HG03103 (cell line): ENCODE results near the gene CRYGN.

Experiments used
- ATAC-seq: cut with Tn5 transposase; IDR thresholded peaks from one replicate; pipeline ENCODE4 v1.9.1; 2021; ENCODE audit warnings: low read depth; ENCODE audit not compliant: unreplicated experiment

Gene CRYGN

GRCh38 chr7:151460474-151460855 lies 20.5 kb upstream of the CRYGN start:
- no peak for ATAC-seq

DNA sequence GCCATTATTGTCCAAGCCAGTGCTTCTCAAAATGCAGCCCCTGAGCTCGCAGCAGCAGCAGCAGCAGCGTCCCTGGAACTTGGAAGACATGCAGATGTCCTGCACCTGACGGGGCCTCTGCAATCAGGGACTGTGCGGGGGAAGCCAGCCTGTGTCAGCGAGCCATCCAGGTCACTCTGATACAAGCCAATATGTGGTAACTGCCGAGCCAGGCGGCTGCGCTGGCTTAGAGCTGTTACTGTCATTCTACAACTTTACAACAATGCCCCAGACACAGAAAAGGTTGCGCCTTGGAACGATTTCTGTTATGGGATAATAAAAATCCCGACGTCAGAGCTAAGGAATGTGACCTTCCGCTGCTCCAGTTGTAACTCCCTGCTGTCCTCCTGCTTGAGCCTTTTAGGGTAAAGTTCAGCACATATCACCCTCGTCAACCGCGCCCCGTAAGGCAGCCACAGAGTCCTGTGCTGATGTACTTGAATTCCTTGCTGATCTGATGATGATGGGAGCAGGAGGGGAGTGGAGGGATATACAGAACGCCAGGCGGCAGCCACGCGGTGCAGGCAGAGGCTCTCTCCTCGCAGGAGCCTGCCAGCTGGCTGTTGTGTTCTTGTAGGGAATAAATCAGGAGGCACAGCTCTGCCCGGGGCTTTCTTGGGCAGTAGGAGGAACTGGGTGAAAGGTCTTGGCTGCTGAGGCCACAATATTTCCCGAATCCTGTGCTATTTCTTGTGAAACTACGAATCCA lies 20.0 kb upstream of the CRYGN start:
- no peak for ATAC-seq

DNA sequence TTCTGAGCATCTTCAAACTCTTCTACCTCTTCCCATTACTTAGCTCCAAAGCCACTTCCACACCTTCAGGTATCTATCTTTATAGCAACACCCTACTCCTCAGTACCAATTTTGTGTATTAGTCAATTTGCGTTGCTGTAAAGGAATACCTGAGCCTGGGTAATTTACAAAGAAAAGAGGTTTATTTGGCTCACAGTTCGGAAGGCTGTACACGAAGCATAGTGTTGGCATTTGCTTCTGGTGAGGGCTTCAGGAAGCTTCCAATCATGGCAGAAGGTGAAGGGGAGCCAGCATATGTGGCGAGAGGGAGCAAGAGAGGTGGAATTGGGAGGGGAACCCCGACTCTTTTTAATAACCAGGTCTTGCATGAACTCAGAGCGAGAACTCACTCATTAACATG lies 17.6 kb upstream of the CRYGN start:
- no peak for ATAC-seq

DNA sequence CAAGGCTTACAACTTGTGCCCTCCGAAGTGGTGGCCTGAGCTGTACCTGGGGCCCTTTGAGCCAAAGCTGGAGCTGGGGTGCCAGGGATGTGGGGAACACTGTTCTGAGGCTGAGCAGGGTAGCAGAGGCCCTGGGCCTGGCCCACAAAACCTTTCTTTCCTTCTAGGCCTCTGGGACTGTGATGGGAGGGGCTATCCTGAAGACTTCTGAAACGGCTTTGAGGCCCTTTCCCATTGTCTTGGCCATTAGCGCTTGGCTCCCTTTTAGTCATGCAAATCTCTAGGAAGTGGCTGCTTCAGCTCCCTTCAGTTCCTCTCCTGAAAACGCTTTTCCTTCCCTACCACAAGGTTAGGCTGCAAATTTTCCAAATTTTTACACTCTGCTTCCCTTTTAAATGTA lies 16.8 kb upstream of the CRYGN start:
- ATAC-seq, result no peak

DNA sequence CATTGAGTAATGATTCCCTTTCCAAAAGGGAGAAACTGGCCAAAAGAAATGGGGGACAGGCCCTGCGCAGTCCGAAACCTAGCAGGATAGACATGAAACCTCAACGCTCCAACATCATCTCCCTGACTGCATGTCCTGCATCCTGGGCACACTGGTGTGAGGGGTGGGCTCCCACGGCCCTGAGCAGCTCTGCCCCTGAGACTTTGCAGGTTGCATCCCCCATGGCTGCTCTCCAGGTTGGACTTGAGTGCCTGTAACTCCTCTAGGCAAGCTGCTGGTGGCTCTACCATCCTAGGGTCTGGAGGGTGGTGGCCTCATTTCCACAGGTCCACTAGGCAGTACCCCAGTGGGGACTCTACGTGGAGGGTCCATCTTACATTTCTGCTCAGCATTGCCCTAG lies 16.3 kb upstream of the CRYGN start:
- ATAC-seq, result no peak

DNA sequence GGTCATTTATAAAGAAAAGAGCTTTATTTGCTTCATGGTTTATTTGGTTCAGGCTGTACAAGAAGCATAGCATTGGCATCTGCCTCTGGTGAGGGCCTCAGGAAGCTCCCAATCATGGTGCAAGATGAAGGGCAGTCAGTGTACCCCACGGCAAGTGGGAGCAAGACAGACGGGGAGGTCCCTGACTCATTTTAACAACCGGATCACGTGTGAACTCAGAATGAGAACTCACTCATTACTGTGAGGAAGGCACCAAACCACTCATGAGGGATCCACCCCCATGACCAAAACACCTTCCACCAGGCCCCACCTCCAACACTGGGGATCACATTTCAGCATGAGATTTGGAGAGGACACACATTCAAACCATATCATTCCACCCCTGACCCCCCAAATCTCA lies 15.7 kb upstream of the CRYGN start:
- ATAC-seq, result no peak

DNA sequence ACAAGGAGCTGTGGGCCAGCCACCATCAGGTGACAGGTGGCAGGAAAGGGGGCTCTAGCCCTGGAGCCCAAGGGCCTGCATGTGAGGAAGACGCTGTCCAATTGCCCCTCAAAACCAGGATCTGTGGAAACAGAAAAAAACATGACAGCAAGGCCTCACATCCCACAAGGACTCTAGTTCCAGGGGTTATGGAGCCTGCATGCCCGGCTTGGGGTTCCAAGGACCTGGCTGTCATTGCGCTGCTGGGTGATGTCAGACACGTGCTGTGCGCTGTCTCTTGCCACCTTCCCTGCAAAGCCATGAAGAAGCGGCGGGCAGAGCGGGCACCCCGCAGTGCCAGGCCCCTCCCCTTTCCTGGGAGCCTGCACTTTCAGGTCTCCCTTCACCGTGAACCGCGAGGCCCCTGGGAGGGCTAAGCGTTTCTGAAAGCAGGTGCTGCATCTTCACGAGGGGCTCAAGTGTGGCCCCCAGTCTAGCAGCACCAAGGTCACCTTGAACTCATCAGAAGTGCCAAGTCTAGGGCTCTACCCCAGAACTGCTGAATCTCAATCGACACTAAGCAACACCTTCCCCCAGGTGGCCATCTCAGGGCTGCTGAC lies 15.1 kb upstream of the CRYGN start:
- no peak for ATAC-seq

DNA sequence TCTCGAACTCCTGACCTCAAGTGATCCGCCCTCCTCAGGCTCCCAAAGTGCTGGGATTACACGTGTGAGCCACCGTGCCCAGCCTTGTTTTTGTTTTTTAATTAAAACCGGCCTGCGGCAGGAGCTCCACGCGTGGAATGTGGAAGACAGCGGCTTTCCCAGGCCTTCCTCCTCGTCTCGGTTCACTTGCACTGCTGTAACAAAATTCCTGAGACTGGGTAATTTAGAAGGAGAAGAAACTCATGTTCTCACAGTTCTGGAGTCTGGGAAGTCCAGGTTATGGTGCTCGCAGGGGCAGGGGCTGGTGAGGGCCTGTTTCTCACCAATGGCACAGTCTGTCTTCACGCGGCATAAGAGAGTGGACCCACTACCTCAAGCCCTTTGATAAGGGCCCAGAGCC lies 14.4 kb upstream of the CRYGN start:
- ATAC-seq, result no peak

- no peak for ATAC-seq
Observed at GRCh38 chr7:151453326-151453791, 13.4 kb upstream of the CRYGN start.

- ATAC-seq, result no peak
Observed at GRCh38 chr7:151452680-151453325, 12.9 kb upstream of the CRYGN start.

GRCh38 chr7:151451626-151452571 lies 12.0 kb upstream of the CRYGN start:
- ATAC-seq, result no peak

- no peak for ATAC-seq
Observed at GRCh38 chr7:151451156-151451555, 11.2 kb upstream of the CRYGN start.

GRCh38 chr7:151449990-151450389 lies 10.0 kb upstream of the CRYGN start:
- ATAC-seq, result no peak

DNA sequence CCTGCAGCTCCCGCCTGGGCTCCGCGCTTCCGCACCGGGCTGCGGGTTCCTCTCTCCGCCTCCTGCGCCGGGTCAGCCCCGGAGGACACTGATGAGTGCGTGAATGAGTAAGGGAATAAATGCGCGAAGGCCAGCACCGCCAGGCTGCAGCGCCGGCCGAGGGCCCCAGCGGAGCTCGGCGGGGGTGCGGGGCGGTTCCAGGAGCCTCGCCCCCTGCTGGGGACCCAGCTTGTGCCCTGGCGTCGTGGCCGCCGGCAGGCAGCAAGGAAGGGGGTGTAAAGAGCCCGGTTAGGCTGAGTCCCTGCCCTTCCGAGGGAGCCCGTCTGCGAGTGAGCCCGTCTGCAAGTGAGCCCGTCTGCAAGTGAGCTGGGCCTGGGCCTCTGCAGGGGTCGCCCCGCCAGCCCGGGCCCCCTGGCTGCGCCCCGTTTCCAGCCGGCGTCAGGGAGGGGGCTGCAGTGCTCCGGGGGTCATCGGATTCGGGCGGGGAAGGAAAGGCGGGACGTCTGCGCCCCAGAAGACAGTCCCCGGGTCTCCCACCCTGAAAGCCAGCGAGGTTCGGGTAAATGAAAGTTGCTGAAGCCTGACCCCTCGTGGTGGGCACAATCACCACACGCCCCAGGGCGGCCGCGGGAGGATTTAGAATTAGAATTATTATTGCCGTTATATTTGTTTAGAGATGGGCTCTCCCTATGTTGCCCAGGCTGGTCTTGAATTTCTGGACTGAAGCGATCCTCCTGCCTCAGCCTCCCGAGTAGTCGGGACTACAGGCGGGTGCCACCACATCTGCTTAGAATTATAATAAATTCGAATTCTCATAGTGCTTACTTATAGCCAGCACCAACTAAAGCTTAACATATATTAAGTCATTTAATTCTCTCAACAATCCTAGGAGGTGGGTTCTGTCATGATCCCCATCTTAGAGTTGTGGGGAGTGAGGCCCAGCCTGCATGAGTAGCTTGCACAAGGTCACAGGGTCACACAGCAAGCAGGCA lies 8.6 kb upstream of the CRYGN start:
- peak; percentile 62 for ATAC-seq

GRCh38 chr7:151447901-151448260 lies 7.9 kb upstream of the CRYGN start:
- ATAC-seq, result no peak

DNA sequence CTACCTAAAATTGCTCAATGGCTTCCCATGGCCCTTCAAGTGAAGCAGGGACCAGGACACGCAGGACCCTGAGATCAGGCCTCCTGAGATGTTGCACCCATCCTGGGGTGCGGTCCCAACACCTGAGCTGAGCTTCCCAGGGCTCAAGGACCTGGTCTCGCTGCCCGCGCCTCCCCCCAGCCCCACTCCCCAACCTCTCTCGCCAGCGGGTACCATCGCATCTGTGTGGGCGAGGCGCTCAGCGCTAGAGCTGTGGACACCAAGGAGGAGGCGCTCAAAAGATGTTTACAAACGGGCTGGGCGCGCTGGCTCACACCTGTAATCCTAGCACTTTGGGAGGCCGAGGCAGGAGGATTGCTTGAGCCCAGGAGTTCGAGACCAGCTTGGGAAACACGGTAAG lies 7.4 kb upstream of the CRYGN start:
- no peak for ATAC-seq

DNA sequence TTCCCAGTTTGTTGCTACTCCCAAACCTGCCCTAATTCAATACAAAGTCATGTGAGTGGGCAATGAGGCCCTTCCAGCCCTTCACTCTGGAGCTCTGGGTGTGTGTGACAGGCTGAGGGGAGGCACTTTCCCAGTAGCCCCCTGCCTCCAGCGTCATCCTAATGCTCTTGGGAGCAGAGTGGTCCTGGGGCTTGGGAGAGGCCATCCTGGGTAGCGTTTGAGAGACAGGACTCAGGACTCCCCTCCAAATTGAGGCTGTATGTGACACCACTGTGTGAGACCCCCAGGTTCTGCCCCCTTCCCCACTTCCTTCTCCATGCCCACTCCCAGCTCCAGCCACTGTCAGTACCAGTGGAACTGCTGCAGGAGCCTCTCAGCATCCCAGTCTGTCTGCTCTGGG lies 6.5 kb upstream of the CRYGN start:
- no peak for ATAC-seq

DNA sequence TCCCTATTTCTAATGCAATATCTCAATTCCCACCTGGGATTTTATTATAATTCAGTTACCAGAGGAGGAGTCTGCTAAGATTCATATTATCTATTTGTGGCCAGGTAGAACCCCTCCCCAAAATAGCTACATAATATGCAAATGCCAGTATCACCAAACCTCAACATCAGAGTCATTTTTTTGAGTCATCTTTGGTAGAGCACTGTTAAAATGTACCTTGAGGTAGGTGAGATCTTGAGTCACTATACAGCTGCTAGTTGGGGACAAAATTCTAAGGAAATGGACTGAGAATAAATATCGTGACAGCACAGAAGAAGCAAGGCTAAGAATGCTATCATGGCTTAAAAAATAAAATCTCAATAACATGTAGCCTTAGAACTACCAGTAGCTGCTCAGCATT lies 4.7 kb upstream of the CRYGN start:
- ATAC-seq, result no peak

GRCh38 chr7:151442776-151443496 lies 3.0 kb upstream of the CRYGN start:
- no peak for ATAC-seq
